K562 (cell line): Measurements from ENCODE around the gene CDCA4.

Experiments used
- ATF7 ChIP-seq: fragments of 450-650 bp; IDR thresholded peaks from 2 replicates; pipeline ENCODE4 v1.7.1; 2014; ENCODE audit warnings: mild to moderate bottlenecking, moderate library complexity
- NCOR1 ChIP-seq: fragments of 450-650 bp; IDR thresholded peaks from 2 replicates; pipeline ENCODE4 v1.6.1; 2016; ENCODE audit warnings: mild to moderate bottlenecking, moderate library complexity
- NFXL1 ChIP-seq: fragments of 450-650 bp; formaldehyde crosslinking; IDR thresholded peaks from 2 replicates; pipeline ENCODE4 v1.4.0; 2021; ENCODE audit warnings: mild to moderate bottlenecking
- PCBP1 ChIP-seq: fragments of 200-400 bp; formaldehyde crosslinking; IDR thresholded peaks from 2 replicates; pipeline ENCODE4 v1.6.1; 2018; ENCODE audit warnings: mild to moderate bottlenecking, low read depth, low read length; ENCODE audit not compliant: poor library complexity, severe bottlenecking
- POLR2AphosphoS5 ChIP-seq: IDR thresholded peaks from 2 replicates; pipeline ENCODE4 v1.6.1; 2011; ENCODE audit warnings: mild to moderate bottlenecking, low read depth, low read length, moderate library complexity; ENCODE audit not compliant: control insufficient read depth, insufficient read depth
- SRSF7 ChIP-seq: fragments of 200-400 bp; formaldehyde crosslinking; optimal IDR thresholded peaks from 2 replicates; pipeline ENCODE3; 2017; ENCODE audit warnings: mild to moderate bottlenecking, low read depth, low read length
- TARDBP ChIP-seq: fragments of 450-650 bp; IDR thresholded peaks from 2 replicates; pipeline ENCODE4 v1.6.1; 2016
- TF ChIP-seq, protein P1 (sequence below): sonication (generic); formaldehyde crosslinking; IDR thresholded peaks from 2 replicates; pipeline ENCODE4 v1.8.1; 2023; ENCODE audit warnings: missing genetic modification reagents, mild to moderate bottlenecking, borderline replicate concordance
- TF ChIP-seq, protein P2 (sequence below): fragments of 250-450 bp; sonication (Bioruptor Pico); IDR thresholded peaks from 2 replicates; pipeline ENCODE4 v1.4.0; 2020; ENCODE audit warnings: mild to moderate bottlenecking, moderate library complexity
- TF ChIP-seq, protein P3 (sequence below), 3 experiments: IDR thresholded peaks in 2 of 3; conservative IDR thresholded peaks in 1 of 3; 2 replicates each; pipeline ENCODE4 v1.5.1; 2011 to 2012; ENCODE audit warnings: low read length in 3 of 3, mild to moderate bottlenecking in 3 of 3, control low read depth in 2 of 3, improper control_type of control experiment in 1 of 3, inconsistent platforms in 1 of 3, low read depth in 1 of 3, mixed read lengths in 1 of 3, moderate library complexity in 1 of 3; ENCODE audit not compliant: insufficient read depth in 2 of 3

DNA sequence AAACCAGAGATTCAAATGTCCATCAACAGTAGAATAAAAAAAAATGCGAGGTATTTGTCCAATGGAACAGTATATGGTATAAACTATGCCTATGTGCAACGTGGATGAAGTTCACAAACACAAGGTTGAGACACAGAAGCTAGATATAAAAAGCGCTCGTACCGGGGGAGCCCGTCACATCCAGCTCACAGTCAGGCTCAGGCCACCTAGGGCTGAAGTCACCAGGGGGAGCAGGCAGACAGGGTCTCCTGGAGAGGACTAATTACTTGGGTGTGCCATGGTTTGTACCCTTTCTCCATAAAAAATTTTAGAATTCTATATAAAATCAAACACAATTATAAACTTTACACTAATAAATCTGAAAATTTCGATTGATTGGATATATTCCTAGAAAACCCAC, 56.3 kb downstream of the CDCA4 start:
- TF ChIP-seq PCBP1 = no peak
- TF ChIP-seq NFXL1 (CRISPR knock-in tag) = no peak
- no peak for TF ChIP-seq ATF7
- no peak for TF ChIP-seq TARDBP
- TF ChIP-seq, protein P1, sequence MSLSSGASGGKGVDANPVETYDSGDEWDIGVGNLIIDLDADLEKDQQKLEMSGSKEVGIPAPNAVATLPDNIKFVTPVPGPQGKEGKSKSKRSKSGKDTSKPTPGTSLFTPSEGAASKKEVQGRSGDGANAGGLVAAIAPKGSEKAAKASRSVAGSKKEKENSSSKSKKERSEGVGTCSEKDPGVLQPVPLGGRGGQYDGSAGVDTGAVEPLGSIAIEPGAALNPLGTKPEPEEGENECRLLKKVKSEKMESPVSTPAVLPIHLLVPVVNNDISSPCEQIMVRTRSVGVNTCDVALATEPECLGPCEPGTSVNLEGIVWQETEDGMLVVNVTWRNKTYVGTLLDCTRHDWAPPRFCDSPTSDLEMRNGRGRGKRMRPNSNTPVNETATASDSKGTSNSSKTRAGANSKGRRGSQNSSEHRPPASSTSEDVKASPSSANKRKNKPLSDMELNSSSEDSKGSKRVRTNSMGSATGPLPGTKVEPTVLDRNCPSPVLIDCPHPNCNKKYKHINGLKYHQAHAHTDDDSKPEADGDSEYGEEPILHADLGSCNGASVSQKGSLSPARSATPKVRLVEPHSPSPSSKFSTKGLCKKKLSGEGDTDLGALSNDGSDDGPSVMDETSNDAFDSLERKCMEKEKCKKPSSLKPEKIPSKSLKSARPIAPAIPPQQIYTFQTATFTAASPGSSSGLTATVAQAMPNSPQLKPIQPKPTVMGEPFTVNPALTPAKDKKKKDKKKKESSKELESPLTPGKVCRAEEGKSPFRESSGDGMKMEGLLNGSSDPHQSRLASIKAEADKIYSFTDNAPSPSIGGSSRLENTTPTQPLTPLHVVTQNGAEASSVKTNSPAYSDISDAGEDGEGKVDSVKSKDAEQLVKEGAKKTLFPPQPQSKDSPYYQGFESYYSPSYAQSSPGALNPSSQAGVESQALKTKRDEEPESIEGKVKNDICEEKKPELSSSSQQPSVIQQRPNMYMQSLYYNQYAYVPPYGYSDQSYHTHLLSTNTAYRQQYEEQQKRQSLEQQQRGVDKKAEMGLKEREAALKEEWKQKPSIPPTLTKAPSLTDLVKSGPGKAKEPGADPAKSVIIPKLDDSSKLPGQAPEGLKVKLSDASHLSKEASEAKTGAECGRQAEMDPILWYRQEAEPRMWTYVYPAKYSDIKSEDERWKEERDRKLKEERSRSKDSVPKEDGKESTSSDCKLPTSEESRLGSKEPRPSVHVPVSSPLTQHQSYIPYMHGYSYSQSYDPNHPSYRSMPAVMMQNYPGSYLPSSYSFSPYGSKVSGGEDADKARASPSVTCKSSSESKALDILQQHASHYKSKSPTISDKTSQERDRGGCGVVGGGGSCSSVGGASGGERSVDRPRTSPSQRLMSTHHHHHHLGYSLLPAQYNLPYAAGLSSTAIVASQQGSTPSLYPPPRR (CRISPR knock-in tag) = no peak
- TF ChIP-seq SRSF7 = no peak
- TF ChIP-seq NCOR1 = no peak
- TF ChIP-seq, protein P2, sequence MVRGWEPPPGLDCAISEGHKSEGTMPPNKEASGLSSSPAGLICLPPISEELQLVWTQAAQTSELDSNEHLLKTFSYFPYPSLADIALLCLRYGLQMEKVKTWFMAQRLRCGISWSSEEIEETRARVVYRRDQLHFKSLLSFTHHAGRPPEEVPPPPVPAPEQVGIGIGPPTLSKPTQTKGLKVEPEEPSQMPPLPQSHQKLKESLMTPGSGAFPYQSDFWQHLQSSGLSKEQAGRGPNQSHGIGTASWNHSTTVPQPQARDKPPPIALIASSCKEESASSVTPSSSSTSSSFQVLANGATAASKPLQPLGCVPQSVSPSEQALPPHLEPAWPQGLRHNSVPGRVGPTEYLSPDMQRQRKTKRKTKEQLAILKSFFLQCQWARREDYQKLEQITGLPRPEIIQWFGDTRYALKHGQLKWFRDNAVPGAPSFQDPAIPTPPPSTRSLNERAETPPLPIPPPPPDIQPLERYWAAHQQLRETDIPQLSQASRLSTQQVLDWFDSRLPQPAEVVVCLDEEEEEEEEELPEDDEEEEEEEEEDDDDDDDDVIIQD (CRISPR knock-in tag) = no peak
- TF ChIP-seq POLR2AphosphoS5 = no peak
- TF ChIP-seq, protein P3, sequence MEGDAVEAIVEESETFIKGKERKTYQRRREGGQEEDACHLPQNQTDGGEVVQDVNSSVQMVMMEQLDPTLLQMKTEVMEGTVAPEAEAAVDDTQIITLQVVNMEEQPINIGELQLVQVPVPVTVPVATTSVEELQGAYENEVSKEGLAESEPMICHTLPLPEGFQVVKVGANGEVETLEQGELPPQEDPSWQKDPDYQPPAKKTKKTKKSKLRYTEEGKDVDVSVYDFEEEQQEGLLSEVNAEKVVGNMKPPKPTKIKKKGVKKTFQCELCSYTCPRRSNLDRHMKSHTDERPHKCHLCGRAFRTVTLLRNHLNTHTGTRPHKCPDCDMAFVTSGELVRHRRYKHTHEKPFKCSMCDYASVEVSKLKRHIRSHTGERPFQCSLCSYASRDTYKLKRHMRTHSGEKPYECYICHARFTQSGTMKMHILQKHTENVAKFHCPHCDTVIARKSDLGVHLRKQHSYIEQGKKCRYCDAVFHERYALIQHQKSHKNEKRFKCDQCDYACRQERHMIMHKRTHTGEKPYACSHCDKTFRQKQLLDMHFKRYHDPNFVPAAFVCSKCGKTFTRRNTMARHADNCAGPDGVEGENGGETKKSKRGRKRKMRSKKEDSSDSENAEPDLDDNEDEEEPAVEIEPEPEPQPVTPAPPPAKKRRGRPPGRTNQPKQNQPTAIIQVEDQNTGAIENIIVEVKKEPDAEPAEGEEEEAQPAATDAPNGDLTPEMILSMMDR (IDR thresholded peaks at IDR 0.05 in 2 of 3, conservative IDR thresholded peaks at IDR 0.05 in 1 of 3; ENCODE audit: insufficient read depth in 2 of 3, low read depth in 1 of 3, low read length in 3 of 3) = no peak
